ENCODE data around the gene FAM3A. TPM values are rescaled to one million over a fixed set of nuclear protein-coding genes. Genes with fewer than 3 reads are reported as not detected.

The FAM3A gene
- total RNA-seq, 1 donor from 2014 or later: 39.1 TPM

DNA sequence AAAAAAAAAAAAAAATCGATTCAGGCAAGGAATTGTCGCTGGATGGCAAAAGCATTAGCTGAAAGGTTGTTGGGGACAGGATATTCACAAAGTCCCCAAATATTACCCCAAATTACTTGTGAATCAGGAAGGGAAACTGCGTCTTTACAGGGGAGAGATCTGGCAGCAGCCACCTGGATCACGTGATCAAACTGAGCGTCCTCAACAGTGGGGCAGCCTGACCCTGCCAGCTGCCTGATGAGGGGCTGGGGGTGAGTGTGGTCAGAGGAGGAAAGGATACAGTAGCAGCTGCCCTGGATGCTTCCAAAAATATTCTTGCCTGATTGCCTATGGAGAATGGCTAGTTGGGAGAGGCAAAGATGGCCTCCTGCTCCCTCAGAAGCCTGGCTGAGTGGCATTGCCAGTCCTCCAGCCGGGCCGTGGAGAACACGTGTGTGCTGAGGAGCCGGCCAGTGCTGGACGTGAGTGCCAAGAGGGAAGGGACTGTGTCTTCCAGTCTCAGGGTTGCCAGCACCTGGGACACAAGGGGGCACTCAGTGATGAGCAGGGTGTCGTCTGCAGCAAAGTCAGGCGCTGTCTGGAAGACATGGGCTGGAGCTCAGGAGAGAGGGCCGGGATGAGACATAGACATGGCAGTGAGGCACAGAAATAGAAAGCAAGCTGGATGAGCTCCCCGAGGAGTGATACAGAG is 34.0 kb downstream of the FAM3A start:
- no peak overlapping the region for H3K27ac Mint-ChIP-seq
- peaks cover 4% of the 10 kb centered on the region for H3K9me3 Mint-ChIP-seq
- H3K4me3 Mint-ChIP-seq: no peak overlapping the region
- no peak for DNase-seq (ENCODE audit: low spot score in 2 of 2, unreplicated experiment in 2 of 2)
- peaks cover 4% of the 10 kb centered on the region for H3K4me1 Mint-ChIP-seq
- no peaks in the 10 kb centered on the region for H3K27me3 Mint-ChIP-seq (ENCODE audit: low read depth)
- TF ChIP-seq, protein P1, sequence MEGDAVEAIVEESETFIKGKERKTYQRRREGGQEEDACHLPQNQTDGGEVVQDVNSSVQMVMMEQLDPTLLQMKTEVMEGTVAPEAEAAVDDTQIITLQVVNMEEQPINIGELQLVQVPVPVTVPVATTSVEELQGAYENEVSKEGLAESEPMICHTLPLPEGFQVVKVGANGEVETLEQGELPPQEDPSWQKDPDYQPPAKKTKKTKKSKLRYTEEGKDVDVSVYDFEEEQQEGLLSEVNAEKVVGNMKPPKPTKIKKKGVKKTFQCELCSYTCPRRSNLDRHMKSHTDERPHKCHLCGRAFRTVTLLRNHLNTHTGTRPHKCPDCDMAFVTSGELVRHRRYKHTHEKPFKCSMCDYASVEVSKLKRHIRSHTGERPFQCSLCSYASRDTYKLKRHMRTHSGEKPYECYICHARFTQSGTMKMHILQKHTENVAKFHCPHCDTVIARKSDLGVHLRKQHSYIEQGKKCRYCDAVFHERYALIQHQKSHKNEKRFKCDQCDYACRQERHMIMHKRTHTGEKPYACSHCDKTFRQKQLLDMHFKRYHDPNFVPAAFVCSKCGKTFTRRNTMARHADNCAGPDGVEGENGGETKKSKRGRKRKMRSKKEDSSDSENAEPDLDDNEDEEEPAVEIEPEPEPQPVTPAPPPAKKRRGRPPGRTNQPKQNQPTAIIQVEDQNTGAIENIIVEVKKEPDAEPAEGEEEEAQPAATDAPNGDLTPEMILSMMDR (IDR thresholded peaks at IDR 0.05; ENCODE audit: unreplicated experiment): no peak
- no peaks in the 10 kb centered on the region for H3K36me3 Mint-ChIP-seq

DNA sequence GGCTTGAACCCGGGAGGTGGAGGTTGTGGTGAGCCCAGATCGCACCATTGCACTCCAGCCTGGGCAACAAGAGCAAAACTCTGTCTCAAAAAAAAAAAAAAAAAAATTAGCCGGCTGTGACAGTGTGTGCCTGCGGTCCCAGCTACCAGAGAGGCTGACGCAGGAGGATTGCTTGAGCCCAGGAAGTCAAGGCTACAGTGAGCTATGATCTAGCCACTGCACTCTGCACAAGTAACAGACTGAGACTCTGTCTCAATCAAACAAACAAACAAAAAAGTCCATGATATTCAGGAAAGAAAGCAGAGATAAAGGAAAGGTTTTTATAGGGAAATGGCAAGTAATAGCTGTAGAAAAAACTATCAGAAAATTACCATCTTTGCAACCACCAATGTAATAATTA is 34.8 kb downstream of the FAM3A start:
- peaks cover 4% of the 10 kb centered on the region for H3K9me3 Mint-ChIP-seq
- H3K27ac Mint-ChIP-seq: no peak overlapping the region
- no peaks in the 10 kb centered on the region for H3K27me3 Mint-ChIP-seq (ENCODE audit: low read depth)
- no peak for DNase-seq (ENCODE audit: low spot score in 2 of 2, unreplicated experiment in 2 of 2)
- TF ChIP-seq, protein P1 (IDR thresholded peaks at IDR 0.05; ENCODE audit: unreplicated experiment): no peak
- H3K4me1 Mint-ChIP-seq: peaks cover 2% of the 10 kb centered on the region
- H3K36me3 Mint-ChIP-seq: no peaks in the 10 kb centered on the region
- no peak overlapping the region for H3K4me3 Mint-ChIP-seq

GRCh38 chrX:154478728-154479622 is 37.1 kb downstream of the FAM3A start, which contains the start of gene LAGE3:
LAGE3 (minus strand) TSS chrX:154479281; CDS start chrX:154478915, 366 bp downstream.
- TF ChIP-seq, protein P1 (IDR thresholded peaks at IDR 0.05; ENCODE audit: unreplicated experiment): no peak
- Mint-ChIP-seq H3K27ac (peak within 1 kb of the TSS; percentile 12), H3K9me3 (peaks cover 8% of the 10 kb centered on the region), H3K4me1 (peaks cover 2% of the 10 kb centered on the region), H3K27me3 (ENCODE audit: low read depth) (no peaks in the 10 kb centered on the region), H3K4me3 (peak within 1 kb of the TSS; percentile 73), H3K36me3 (peaks cover 5% of the 10 kb centered on the region)
- peak; percentile 84 to 95 for DNase-seq (ENCODE audit: low spot score in 2 of 2, unreplicated experiment in 2 of 2)

DNA sequence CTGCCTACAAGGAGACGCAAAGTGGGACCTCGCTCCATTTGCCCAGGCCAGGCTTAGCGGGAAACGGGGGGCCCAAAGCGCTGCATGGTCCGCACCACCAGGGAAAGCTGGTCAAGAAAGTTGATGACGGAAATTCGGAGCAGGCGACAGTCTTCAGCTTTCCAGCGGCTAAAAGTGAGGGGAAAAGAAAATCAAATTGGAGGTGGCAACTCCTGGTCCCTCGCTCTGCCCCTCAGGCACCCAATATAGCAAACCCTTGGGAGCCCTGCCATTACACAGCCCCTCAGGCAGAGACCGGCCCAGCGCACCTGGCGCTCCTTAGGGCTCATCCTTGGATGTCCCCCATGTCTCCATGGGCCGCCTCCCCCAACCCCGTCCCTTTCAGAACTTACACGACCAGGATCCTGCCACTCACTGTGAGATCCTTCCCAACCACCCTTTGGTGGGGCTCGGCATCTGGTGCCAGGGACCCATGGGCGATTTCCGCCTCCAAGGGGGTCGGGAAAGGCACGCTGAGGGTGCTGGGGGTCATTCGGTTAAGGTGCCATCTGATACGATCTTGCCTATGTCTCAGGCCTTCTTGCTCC is 38.0 kb downstream of the FAM3A start:
- H3K27ac Mint-ChIP-seq: peak overlapping the region; percentile 12
- no peaks in the 10 kb centered on the region for H3K27me3 Mint-ChIP-seq (ENCODE audit: low read depth)
- H3K4me1 Mint-ChIP-seq: peaks cover 2% of the 10 kb centered on the region
- H3K9me3 Mint-ChIP-seq: peaks cover 12% of the 10 kb centered on the region
- peak overlapping the region; percentile 73 for H3K4me3 Mint-ChIP-seq
- TF ChIP-seq, protein P1 (IDR thresholded peaks at IDR 0.05; ENCODE audit: unreplicated experiment): no peak
- H3K36me3 Mint-ChIP-seq: peaks cover 12% of the 10 kb centered on the region
- no peak for DNase-seq (ENCODE audit: low spot score in 2 of 2, unreplicated experiment in 2 of 2)

GRCh38 chrX:154476821-154477220 is 39.2 kb downstream of the FAM3A start:
- no peak for DNase-seq (ENCODE audit: low spot score in 2 of 2, unreplicated experiment in 2 of 2)
- Mint-ChIP-seq H3K9me3 (peaks cover 12% of the 10 kb centered on the region), H3K4me1 (peaks cover 2% of the 10 kb centered on the region), H3K27me3 (ENCODE audit: low read depth) (no peaks in the 10 kb centered on the region), H3K4me3 (no peak overlapping the region), H3K27ac (no peak overlapping the region), H3K36me3 (peaks cover 12% of the 10 kb centered on the region)
- TF ChIP-seq, protein P1 (IDR thresholded peaks at IDR 0.05; ENCODE audit: unreplicated experiment): no peak

Measured in mesothelial cell of epicardium (in vitro differentiated cells).